Thyroid gland (tissue), 4 donors: ENCODE measurements around the gene KIF16B. TPM values are rescaled to one million over a fixed set of nuclear protein-coding genes. Genes with fewer than 3 reads are reported as not detected.

Experiments
- DNase-seq, 2 donors: peaks; one replicate each; pipeline ENCODE4 v3.0.0-alpha.2; 2019
- H3K27ac ChIP-seq, 3 donors: fragments of 200-600 bp; sonication (generic); 1 replicate in 2 of 3; 2 replicates in 1 of 3; pipeline ENCODE4 v1.5.1; 2016 to 2019; ENCODE audit warnings: mild to moderate bottlenecking in 1 of 3, moderate library complexity in 1 of 3
- H3K27me3 ChIP-seq: fragments of 200-600 bp; sonication (generic); one replicate; pipeline ENCODE4 v1.5.1; 2019
- H3K36me3 ChIP-seq, 2 donors: fragments of 200-600 bp; sonication (generic); one replicate each; pipeline ENCODE4 v1.5.1; 2016 to 2019
- H3K4me1 ChIP-seq, 2 donors: fragments of 200-600 bp; sonication (generic); one replicate each; pipeline ENCODE4 v1.5.1; 2017 to 2019
- H3K4me3 ChIP-seq, 3 donors: fragments of 200-600 bp; sonication (generic); replicated peaks in 1 of 3; 1 replicate in 2 of 3; 2 replicates in 1 of 3; pipeline ENCODE4 v1.5.1; 2016; ENCODE audit warnings: mild to moderate bottlenecking in 1 of 3
- H3K9me3 ChIP-seq: fragments of 200-600 bp; sonication (generic); one replicate; pipeline ENCODE4 v1.5.1; 2017
- CTCF ChIP-seq, 6 experiments: fragments of 200-600 bp in 3 of 6; fragments of 450-650 bp in 3 of 6; sonication (generic) in 3 of 6; IDR thresholded peaks; one replicate each; pipeline ENCODE4 v1.5.1; 2016 to 2019; ENCODE audit warnings: antibody characterized with exemption in 6 of 6, mild to moderate bottlenecking in 2 of 6, inconsistent platforms in 1 of 6, moderate library complexity in 1 of 6
- POLR2A ChIP-seq, 2 donors: fragments of 450-650 bp; IDR thresholded peaks; one replicate each; pipeline ENCODE4 v1.6.1; 2017; ENCODE audit warnings: antibody characterized with exemption in 2 of 2, mild to moderate bottlenecking in 2 of 2, moderate library complexity in 1 of 2
- WGBS, 2 donors: methylation state at CpG; one replicate each; pipeline ENCODE4 v1.1.5; 2017; 5-methylcytosine and 5-hydroxymethylcytosine counted together
- intact Hi-C: fragments of 100-400 bp; cut with DNase I; formaldehyde crosslinking; loops from one replicate; pipeline ENCODE4 v1.15.1; 2023
- total RNA-seq, 4 donors: library from RNA; depleted of rRNA; stranded (reverse); fragments of >200 nt; gene quantifications; one replicate each; pipeline ENCODE4 v1.2.3, GENCODE V29; 2016

KIF16B gene
- total RNA-seq, 4 donors from 2014 or later, result 18.5 to 32.8 (median 28.6) TPM

- WGBS, 2 donors, result 87 to 90% methylated on average over 5 of the region's 5 CpGs
- Histone ChIP-seq H3K4me3 (no peak overlapping the region), H3K4me1 (no peaks in the 10 kb centered on the region), H3K9me3 (no peaks in the 10 kb centered on the region), H3K36me3 (no peaks in the 10 kb centered on the region), H3K27ac (no peak overlapping the region), H3K27me3 (no peaks in the 10 kb centered on the region)
- no peak for DNase-seq
- TF ChIP-seq CTCF (IDR thresholded peaks at IDR 0.05), result no peak
- no peak for TF ChIP-seq POLR2A (IDR thresholded peaks at IDR 0.05)
- intact Hi-C loops, result no loop called here
Observed at GRCh38 chr20:16539280-16540021, 33.8 kb downstream of the KIF16B start.

GRCh38 chr20:16538779-16539178 is 34.5 kb downstream of the KIF16B start:
- Histone ChIP-seq H3K36me3 (no peaks in the 10 kb centered on the region), H3K4me3 (no peak overlapping the region), H3K9me3 (no peaks in the 10 kb centered on the region), H3K4me1 (no peaks in the 10 kb centered on the region), H3K27me3 (no peaks in the 10 kb centered on the region), H3K27ac (no peak overlapping the region)
- intact Hi-C loops, result no loop called here
- 86 to 100% methylated on average over 4 of the region's 4 CpGs for WGBS, 2 donors
- DNase-seq, result no peak
- no peak for TF ChIP-seq POLR2A (IDR thresholded peaks at IDR 0.05)
- TF ChIP-seq CTCF (IDR thresholded peaks at IDR 0.05), result no peak

- DNase-seq, result no peak
- 94 to 96% methylated on average over 2 of the region's 2 CpGs for WGBS, 2 donors
- no peaks in the 10 kb centered on the region for H3K4me1 ChIP-seq
- intact Hi-C loops, result no loop called here
- no peak for TF ChIP-seq POLR2A (IDR thresholded peaks at IDR 0.05)
- TF ChIP-seq CTCF (IDR thresholded peaks at IDR 0.05), result no peak
- H3K4me3 ChIP-seq, result no peak overlapping the region
- no peaks in the 10 kb centered on the region for H3K36me3 ChIP-seq
- no peak overlapping the region for H3K27ac ChIP-seq
- H3K27me3 ChIP-seq, result no peaks in the 10 kb centered on the region
- no peaks in the 10 kb centered on the region for H3K9me3 ChIP-seq
Observed at GRCh38 chr20:16537918-16538317, 35.3 kb downstream of the KIF16B start.

- no peak overlapping the region for H3K27ac ChIP-seq
- H3K36me3 ChIP-seq, result no peaks in the 10 kb centered on the region
- H3K4me3 ChIP-seq, result no peak overlapping the region
- intact Hi-C loops, result no loop called here
- no peak for TF ChIP-seq POLR2A (IDR thresholded peaks at IDR 0.05)
- no peak for TF ChIP-seq CTCF (IDR thresholded peaks at IDR 0.05)
- no peak for DNase-seq
- no peaks in the 10 kb centered on the region for H3K4me1 ChIP-seq
- H3K27me3 ChIP-seq, result no peaks in the 10 kb centered on the region
- WGBS, 2 donors, result 85 to 94% methylated on average over 4 of the region's 4 CpGs
- no peaks in the 10 kb centered on the region for H3K9me3 ChIP-seq
Observed at GRCh38 chr20:16537025-16537665, 36.1 kb downstream of the KIF16B start.

GRCh38 chr20:16535277-16535676 is 38.0 kb downstream of the KIF16B start:
- no peaks in the 10 kb centered on the region for H3K4me1 ChIP-seq
- intact Hi-C loops, result no loop called here
- DNase-seq, result no peak
- H3K27ac ChIP-seq, result no peak overlapping the region
- no peaks in the 10 kb centered on the region for H3K36me3 ChIP-seq
- TF ChIP-seq CTCF (IDR thresholded peaks at IDR 0.05), result no peak
- no peak for TF ChIP-seq POLR2A (IDR thresholded peaks at IDR 0.05)
- no peak overlapping the region for H3K4me3 ChIP-seq
- 91 to 97% methylated on average over 2 of the region's 2 CpGs for WGBS, 2 donors
- no peaks in the 10 kb centered on the region for H3K9me3 ChIP-seq
- no peaks in the 10 kb centered on the region for H3K27me3 ChIP-seq
